RPMI8226 (cell line): Measurements from ENCODE around the gene DDX60.
A peak's percentile ranks its signal among the peaks of the same experiment; 100 is the strongest.
"Not testable (repeated sequence)": the region's sequence is repeated elsewhere in the genome, so short reads cannot be mapped to it uniquely, and the experiment has no call there.

Experiments used
- DNase-seq: peaks from one replicate; pipeline ENCODE4 v3.0.0-alpha.2; 2015

DDX60 gene

GRCh38 chr4:168318266-168318895 is at the start of gene DDX60:
Gene DDX60 (minus strand): TSS chr4:168318752. CDS start chr4:168311259, 7,493 bp downstream.
- DNase-seq: peak; percentile 86

- DNase-seq: no peak
These were observed 48.5 kb upstream of the DDX60 start for GRCh38 chr4:168367065-168367464.

- peak; percentile 12 for DNase-seq
These were observed 43.5 kb upstream of the DDX60 start for GRCh38 chr4:168362025-168362401.

- DNase-seq: peak; percentile 10
These were observed 42.9 kb upstream of the DDX60 start for GRCh38 chr4:168361365-168362024.

GRCh38 chr4:168360271-168360670 is 41.7 kb upstream of the DDX60 start:
- DNase-seq: no peak

- DNase-seq: no peak
These were observed 39.4 kb upstream of the DDX60 start for GRCh38 chr4:168357941-168358340.

- no peak for DNase-seq
These were observed 35.2 kb upstream of the DDX60 start for GRCh38 chr4:168353746-168354145.

DNA sequence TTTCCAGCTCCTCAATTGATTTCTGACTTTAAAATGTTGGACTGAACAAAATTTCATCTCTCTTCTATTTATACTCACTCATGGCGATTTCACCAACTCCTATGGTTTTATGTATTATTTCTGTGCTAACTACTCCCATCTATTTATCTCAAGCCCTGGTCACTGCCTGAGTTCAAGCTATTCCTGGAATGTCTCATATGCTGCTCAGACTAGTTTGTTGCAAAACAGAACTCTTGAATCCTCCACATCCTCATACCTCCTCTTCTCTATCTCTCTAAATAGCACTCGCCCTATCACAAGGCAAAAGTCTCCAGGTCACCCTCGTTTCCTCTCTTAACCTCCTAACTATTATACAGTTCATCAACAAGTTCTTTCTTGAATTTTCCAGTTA is 19.0 kb upstream of the DDX60 start:
- no peak for DNase-seq

DNA sequence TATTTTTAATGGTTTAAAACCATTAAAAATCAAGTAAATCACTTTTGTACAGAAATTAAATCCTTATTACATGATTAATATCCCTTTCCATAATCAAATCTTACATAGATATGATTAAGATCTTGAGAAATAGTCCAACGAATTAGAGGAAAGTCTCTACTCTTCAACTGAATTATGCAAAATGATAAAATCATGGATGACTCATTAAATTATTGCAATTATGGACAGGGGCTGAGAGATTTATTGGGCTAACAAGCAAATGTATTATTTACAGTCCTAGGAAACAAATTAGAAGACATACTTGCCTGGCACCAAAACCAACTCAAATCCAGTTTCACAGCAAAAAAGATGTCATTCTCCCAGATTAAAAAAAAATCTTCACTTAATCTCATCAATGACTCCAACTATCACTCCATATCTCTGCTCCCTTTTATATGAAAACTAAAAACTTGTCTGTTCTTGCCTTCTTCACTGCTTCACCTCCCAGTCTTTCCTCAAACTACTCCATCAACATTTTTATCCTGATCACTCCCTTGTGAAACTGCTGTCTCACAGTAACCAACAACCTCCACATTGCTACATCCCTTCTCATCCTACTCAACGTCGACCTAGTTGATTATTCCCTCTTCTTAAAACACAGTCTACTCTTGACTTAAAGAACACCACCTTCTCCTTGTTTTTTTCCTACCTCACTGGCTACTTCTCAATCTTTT is 18.4 kb upstream of the DDX60 start:
- no peak for DNase-seq

DNA sequence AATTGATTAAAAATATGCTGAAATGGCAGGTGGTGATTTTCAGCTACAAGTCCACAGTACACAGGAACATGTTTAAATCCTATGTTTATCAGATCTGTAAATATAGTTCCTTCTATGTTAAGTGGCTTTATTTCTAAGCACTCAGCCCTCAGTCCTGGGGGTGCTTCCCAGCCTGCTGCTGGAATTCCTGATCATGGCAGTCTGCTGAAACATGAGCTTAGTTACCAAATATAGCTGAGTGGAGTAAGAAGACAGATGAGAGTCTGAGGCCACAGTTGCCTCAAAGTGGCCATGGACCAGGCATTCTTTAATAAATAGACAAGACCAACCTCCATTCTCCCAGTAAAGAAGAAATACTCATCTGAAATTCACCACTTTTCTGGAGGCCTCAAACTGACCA is 17.1 kb upstream of the DDX60 start:
- no peak for DNase-seq

- no peak for DNase-seq
These were observed 15.5 kb upstream of the DDX60 start for GRCh38 chr4:168334053-168334452.

- not testable (repeated sequence) for DNase-seq
These were observed 12.0 kb upstream of the DDX60 start for GRCh38 chr4:168330575-168330974.

- no peak for DNase-seq
These were observed 7.0 kb upstream of the DDX60 start for GRCh38 chr4:168325591-168325990.

DNA sequence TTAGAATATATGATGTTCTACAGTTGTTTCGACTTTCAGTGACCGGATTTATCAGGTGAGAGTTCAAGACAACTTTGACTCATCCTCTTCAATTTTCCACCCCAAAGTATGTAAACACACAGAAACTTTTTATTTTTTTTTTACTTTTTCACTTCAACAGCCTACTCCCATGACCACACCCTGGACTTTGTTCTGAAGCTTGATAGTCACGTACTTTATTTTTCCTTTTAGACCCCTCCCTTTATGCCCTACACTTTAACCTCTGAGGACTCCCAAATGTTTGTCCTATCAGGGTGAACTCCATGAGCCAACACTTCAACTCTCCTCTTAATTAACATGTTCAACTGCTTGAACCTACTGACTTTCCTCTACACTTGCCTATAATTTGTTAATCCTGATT is 2.5 kb upstream of the DDX60 start:
- DNase-seq: no peak

DNA sequence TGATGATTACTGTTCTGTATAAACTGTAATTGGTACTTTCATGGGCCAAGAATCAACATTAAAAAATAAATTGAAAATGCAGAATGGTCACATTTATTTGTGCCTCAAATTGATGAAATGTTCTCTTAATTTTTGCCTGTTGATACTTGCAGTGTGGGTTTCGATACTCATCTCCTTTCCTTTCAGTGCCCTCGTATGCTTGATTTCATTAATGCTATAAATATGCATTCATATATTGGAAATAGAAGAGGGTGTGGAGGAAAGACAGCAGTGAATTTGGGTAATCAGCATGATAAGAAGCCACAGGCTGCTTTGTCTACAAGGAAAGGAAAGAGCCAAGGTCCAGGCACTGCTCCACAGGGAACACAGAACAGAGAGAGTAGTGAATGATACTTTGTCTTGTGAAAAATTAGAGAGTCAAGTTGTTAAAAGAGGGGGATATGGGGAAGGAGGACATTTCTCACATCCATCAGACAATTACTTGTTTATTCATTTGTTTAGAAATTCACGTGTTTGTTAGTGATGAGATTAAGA is 1.0 kb upstream of the DDX60 start:
- no peak for DNase-seq

- DNase-seq: no peak
These were observed 931 bp downstream of the DDX60 start for GRCh38 chr4:168317621-168318020.

GRCh38 chr4:168309781-168310180 is 8.8 kb downstream of the DDX60 start:
- DNase-seq: no peak

- no peak for DNase-seq
These were observed 9.6 kb downstream of the DDX60 start for GRCh38 chr4:168308912-168309311.

DNA sequence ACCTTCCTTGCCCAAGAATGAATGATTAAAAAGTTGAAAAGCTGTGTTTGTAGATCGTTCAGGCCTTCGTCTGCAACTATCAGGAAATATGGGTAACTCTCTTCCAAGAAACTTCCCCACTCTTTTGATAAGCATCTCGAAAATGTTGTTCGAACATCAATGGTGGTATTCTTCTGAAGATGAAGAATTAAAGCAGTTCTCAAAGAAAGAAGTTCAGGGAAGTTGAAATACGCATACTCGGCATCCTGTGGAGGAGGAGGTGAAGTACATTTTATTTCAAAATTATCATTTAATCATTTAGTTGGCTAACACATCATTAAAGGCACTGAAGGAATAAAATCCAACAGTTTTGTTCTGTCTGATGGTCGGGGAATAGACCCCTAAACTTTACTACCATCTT is 12.1 kb downstream of the DDX60 start:
- DNase-seq: no peak

DNA sequence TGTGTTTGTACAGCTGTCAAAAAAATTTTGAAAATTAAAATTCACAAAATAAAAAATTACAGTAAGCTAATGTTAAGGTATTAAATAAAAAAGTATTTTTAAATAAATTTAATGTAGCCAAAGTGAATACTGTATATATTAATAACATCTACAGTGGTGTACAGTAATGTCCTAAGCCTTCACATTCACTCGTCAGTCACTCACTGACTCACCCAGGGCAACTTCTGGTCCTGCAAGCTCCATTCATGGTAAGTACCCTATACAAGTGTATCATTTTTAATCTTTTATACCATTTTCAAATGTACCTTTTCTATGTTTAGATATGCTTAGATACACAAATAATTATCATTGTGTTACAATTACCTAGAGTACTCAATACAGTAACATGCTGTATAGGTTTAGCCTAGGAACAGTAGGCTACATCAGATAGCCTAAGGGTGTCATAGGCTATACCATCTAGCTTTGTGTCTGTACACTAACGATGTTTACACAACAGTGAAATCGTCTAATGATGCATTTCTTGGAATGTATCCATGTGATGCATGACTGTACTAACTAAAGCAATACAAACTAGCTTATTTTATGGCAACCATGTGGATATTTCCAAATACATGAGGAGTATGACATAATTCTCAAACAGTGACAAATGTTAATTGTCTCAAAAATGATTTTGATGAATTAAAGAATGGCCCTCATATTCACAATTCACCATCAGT is 13.7 kb downstream of the DDX60 start:
- no peak for DNase-seq

DNA sequence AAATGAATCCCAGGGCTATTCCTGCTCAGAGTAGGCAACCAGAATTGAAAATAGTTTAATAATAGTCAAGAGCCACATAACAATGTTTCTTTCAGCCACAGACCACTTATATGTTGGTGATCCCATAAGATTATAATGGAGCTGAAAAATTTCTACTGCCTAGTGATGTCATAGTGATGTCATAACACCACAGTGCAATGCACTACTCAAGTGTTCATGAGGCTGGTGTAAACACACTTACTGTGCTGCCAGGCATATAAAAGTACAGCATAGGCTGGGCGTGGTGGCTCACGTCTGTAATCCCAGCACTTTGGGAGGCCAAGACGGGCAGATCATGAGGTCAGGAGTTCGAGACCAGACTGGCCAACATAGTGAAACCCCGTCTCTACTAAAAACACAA is 15.1 kb downstream of the DDX60 start:
- DNase-seq: not testable (repeated sequence)

DNA sequence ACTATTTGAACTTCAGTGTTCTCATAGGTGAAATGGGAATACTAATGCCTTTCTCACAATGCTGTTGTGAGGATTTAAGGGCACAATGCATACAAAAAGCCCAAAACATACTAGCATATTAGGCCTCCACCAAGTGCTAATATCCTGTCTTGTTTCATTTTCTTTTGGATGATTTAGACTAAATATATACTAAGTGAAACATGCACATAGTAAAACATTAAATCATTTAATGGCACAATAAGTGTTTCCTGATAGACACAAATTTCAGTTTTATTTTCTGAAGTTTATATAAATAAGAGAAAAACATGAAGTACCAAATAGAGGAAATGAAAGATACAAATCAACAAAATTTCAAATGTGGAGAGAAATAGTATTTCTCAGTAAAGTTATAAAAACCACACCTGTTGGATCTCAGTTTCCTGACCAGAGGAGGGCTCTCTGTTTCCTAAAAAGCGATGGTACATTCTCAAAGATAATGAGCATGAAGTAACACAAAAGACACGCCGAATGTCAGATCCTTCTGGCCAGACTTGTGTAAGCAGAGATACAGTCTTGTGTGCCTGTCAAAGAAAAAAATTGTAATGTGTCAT is 25.1 kb downstream of the DDX60 start:
- no peak for DNase-seq

DNA sequence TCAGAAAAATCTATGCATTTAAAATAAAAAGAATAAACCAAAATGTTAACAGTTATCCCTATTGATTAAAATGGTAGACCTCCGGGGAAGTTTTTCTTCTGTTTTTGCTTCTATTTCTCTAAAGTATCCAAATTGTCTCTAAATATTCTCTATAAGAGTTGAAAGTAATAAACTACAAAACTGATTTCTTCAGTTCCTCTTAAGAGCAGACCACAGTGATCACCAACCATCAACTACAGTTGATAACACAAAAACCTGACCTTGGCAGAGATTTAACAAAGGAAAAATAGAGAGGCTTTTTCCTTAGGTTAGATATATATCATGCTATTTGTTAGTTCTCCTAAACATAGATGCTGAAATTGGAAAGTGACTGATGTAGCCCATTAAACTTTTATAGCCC is 27.3 kb downstream of the DDX60 start:
- DNase-seq: no peak
